Stimulated activated CD4-positive, alpha-beta T cell treated with anti-CD3 and anti-CD28 coated beads, TNF-alpha, amount 100 ng/mL, for 24 hours (primary cell): ENCODE measurements around the gene ZMYND12.

Experiments
- DNase-seq, 3 experiments: peaks; one replicate each; pipeline ENCODE4 v3.0.0-alpha.2; 2020; ENCODE audit warnings: low read depth in 3 of 3

Gene ZMYND12

DNA sequence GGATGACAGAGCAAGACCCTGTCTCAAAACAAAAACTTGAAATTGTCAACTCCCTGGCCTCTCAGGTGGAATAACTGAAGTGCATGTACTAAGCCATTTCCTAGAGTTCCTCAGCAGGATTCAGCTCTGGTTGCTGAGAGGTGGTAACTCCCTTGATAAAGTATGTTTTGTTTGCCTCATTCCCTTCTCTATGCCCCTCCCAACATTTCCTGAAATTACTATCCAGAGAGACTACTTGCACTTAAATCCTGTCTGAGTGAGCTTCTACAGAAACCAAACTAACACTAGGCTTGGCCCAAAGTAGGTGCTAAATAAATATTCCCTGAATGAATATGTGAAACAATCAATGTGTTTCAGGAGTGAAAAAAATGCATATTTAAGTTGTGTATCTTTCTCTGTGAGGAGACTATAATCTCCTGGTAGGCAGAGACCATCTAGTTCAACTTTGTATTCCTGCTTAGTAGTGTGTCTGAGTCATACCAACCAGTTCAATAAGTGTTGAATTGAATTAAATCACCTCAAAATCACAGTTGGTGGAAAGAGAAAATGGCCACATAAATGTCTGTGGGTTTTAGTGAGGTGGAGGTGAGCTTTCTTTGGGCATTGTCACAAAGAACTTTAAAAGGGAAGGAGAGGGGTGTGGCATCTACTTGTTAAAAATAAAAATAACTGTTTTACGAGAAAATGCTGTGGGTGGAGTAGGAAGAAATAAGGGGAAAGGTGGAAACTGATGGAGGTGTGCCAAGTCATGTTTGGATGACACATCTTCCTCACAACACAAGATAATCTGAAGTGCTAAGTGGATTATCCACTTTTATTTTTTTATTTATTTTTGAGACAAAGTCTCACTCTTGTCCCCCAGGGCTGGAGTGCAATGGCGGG lies 62.6 kb downstream of the ZMYND12 start:
- no peak for DNase-seq

DNA sequence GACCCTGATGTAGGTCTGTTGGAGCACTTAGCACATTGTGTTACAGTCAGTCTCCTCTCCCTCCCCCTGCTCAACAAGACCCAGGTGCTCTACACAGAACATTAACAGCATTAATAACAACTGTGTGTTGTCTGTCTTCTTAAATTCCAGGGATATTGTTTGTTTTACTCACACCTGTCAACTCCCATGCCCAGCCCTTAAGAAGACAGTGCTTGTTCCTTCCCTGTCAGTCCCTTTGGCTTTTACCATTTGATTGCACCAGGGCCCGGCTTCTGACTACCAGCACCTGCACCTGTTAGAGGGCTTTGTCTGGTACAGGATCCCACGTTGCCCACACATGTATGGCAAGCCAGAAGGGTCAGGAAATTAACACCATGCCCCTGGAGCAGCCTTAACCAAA lies 63.6 kb downstream of the ZMYND12 start:
- DNase-seq, result no peak

DNA sequence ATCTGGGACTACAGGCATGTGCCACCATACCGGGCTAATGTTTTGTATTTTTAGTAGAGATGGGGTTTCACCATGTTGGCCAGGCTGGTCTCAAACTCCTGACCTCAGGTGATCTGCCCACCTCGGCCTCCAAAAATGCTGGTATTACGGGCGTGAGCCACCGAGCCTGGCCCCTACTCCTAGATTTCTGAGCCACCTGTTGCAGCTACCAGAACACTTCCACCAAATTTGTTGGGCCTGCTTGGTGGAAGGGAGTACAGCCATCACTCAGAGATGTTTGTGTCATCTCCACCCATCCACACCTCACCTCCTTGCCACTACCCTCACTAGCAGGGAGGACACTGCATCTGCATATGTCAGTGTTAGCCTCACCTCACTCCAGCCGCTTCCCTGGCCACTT lies 69.8 kb downstream of the ZMYND12 start:
- no peak for DNase-seq

- DNase-seq, result no peak
Measured at GRCh38 chr1:42385283-42385682, 70.5 kb downstream of the ZMYND12 start.

GRCh38 chr1:42381280-42381673 lies 74.5 kb downstream of the ZMYND12 start:
- DNase-seq, result no peak

GRCh38 chr1:42380586-42381279 lies 75.1 kb downstream of the ZMYND12 start, which contains the start of gene RIMKLA:
Gene RIMKLA, plus strand, starts transcription at chr1:42380792. Its CDS starts 143 bp downstream, at chr1:42380935.
- peak in 2 of 3 experiments; percentile 6 to 50 for DNase-seq
